HG02798 (cell line): Measurements from ENCODE around the gene NUP50.
A peak's percentile ranks its signal among the peaks of the same experiment; 100 is the strongest.

Source experiments
- ATAC-seq: cut with Tn5 transposase; IDR thresholded peaks from one replicate; pipeline ENCODE4 v1.9.1; 2021; ENCODE audit warnings: mild to moderate bottlenecking; ENCODE audit not compliant: unreplicated experiment, poor library complexity

Gene NUP50

DNA sequence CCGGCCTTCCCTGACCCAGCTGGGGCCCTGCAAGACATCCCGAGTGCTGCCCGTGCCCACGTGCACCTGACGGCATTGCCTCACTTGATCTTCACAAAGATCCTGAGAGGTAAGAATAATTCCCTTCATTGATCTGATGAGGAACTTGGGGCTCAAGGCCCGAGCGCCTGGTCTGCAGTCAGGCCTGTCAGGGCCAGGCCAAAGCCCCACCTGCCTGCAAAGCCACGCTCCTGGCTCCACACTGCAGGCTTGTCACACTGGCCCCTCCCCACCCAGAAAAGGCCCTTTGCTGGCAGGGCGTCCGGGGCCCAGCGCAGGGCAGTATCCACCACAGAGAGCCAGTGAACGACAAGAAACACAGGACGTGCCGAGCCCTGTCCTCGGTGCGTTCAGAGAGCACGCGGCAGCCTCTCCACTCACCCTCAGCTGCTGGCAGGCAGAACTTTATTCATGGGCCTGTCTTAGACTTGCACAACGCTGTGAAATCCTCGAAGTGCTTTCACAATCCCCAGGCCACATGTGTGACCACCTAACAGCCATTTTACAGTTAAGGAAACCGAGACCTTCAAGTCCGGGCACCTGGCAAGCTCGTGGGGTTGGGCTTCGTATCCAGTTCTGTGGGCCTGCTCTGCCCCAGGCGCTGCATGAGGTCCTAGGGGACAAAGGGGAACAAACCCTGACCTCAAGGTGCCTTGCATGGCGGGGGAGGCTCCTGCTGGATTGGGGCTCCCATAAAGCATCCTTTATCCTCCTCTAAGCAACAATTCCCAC lies 62.2 kb downstream of the NUP50 start:
- ATAC-seq = no peak

GRCh38 chr22:45226503-45227186 lies 62.9 kb downstream of the NUP50 start:
- ATAC-seq = no peak

GRCh38 chr22:45227645-45228400 lies 64.1 kb downstream of the NUP50 start:
- no peak for ATAC-seq

- no peak for ATAC-seq
These were observed 64.7 kb downstream of the NUP50 start for GRCh38 chr22:45228401-45228754.

DNA sequence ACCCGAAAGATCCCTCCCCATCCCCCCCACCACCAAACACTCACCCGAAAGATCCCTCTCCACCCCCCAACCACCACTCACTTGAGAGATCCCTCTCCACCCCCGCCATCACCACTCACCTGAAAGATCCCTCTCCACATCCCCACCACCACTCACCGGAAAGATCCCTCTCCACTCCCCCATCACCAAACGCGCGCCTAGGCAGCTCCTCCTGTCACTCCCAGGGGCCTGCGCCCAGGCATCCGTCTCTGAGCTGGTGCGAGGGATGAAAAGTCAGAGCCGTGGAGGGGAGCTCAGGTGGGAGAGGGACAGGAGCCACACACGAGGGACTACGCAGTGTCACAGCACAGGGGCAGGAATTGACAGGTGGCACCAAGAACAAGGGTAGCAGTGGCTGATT lies 65.5 kb downstream of the NUP50 start:
- ATAC-seq = no peak

GRCh38 chr22:45230026-45230721 lies 66.4 kb downstream of the NUP50 start:
- no peak for ATAC-seq

GRCh38 chr22:45231293-45231692 lies 67.6 kb downstream of the NUP50 start:
- no peak for ATAC-seq

DNA sequence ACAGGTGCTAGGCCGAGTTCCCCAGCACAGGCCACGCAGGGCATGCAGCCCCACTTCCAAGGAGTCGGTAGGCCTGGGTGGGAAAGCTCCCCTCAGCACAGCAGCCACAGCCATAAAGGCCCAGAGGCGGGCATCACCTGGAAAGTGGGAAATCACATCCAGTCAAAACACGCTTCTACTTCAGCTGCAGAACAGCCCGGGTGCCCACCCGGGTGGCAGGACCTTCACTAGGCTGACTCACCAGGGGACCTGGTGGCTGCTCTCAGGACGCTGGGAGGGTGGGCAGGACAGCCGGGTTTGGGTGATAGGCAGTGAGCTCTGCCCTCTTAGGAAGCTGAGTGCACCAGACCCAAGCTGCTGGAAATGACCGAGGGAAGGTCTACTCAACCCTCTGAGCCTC lies 69.7 kb downstream of the NUP50 start:
- ATAC-seq = no peak

GRCh38 chr22:45233827-45234226 lies 70.1 kb downstream of the NUP50 start:
- no peak for ATAC-seq

- ATAC-seq = peak; percentile 70
These were observed 71.5 kb downstream of the NUP50 start for GRCh38 chr22:45235101-45235777.

DNA sequence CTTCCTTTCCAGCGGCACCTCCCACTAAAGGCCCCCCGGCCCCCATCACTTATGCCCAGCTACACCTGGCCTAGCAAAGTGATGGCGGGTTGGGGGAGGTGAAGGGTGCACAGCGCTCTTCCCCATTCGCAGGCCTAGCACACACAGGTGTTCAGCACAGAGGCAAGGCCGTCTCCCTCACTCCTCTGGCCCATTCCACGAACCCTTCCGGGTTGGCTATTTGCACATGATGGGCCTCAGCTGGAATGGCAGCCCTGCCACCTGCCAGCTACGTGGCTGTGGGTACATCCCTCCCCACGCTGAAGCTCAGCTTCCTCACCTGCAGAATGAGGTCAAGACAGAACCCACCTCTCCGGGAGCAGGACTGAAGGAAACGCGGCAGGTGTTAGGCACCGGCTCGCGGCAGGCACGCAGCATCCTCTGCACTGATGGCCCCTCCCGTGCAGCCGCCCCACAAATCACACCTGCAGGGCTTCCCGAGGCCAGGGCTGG lies 72.2 kb downstream of the NUP50 start:
- peak; percentile 13 for ATAC-seq

GRCh38 chr22:45237065-45237990 lies 73.6 kb downstream of the NUP50 start:
- ATAC-seq = no peak
